Panc1 (cell line): ENCODE measurements around the gene PRKD2. TPM values are rescaled to one million over a fixed set of nuclear protein-coding genes. Genes with fewer than 3 reads are reported as not detected.

Experiments used
- ATAC-seq: fragments of 200-7000 bp; cut with Tn5 transposase; 2 replicates; pipeline ENCODE4 v1.9.1; 2020; ENCODE audit warnings: mild to moderate bottlenecking, moderate library complexity
- BruUV-seq: library from RNA; stranded (reverse); fragments of 400-500 nt; replicated peaks from 2 replicates; lab custom pipeline; 2021; lab: Mats Ljungman, UMichigan
- CTCF ChIA-PET: fragments of 300-600 bp; sonication (Branson Sonifier 250); formaldehyde crosslinking; loops from one replicate; lab custom pipeline; 2022; ENCODE audit warnings: antibody characterized with exemption; lab: Charles Lee
- POLR2A ChIA-PET: fragments of 300-600 bp; sonication (Branson Sonifier 250); formaldehyde crosslinking; loops from one replicate; lab custom pipeline; 2022; ENCODE audit warnings: antibody characterized with exemption; lab: Charles Lee
- DNase-seq: peaks from one replicate; pipeline ENCODE4 v3.0.0-alpha.2; 2010; ENCODE audit warnings: low read depth, low spot score
- H3K27ac ChIP-seq: 2 replicates; pipeline ENCODE4 v1.5.1; 2011; ENCODE audit warnings: mild to moderate bottlenecking, low read length, inconsistent platforms
- H3K27me3 ChIP-seq: fragments of 200-500 bp; sonication (Bioruptor generic); 2 replicates; pipeline ENCODE4 v1.6.0; 2014; ENCODE audit warnings: low read length, inconsistent platforms; ENCODE audit not compliant: control insufficient read depth, insufficient read depth
- H3K36me3 ChIP-seq: fragments of 200-500 bp; sonication (Bioruptor generic); 2 replicates; pipeline ENCODE4 v1.5.1; 2014; ENCODE audit warnings: inconsistent platforms, mild to moderate bottlenecking, low read length, moderate library complexity; ENCODE audit not compliant: control insufficient read depth, insufficient read depth
- H3K4me1 ChIP-seq: 2 replicates; pipeline ENCODE4 v1.5.1; 2011; ENCODE audit warnings: inconsistent platforms, mild to moderate bottlenecking, low read length, moderate library complexity; ENCODE audit not compliant: control insufficient read depth, insufficient read depth
- H3K4me3 ChIP-seq, 2 experiments: 2 replicates each; pipeline ENCODE4 v1.5.1; 2011 to 2012; ENCODE audit warnings: low read depth in 2 of 2, low read length in 2 of 2, mild to moderate bottlenecking in 2 of 2, inconsistent platforms in 1 of 2, moderate library complexity in 1 of 2
- H3K9me3 ChIP-seq: fragments of 200-500 bp; sonication (Bioruptor generic); 2 replicates; pipeline ENCODE4 v1.5.1; 2014; ENCODE audit warnings: low read depth, mild to moderate bottlenecking, inconsistent platforms, low read length, moderate library complexity; ENCODE audit not compliant: control insufficient read depth, insufficient read depth
- POLR2AphosphoS5 ChIP-seq: IDR thresholded peaks from 2 replicates; pipeline ENCODE4 v1.6.1; 2012; ENCODE audit warnings: mild to moderate bottlenecking, low read depth, low read length, moderate library complexity
- REST ChIP-seq, 2 experiments: IDR thresholded peaks; 2 replicates each; pipeline ENCODE4 v1.6.1; 2011 to 2012; ENCODE audit warnings: low read depth in 2 of 2, control low read depth in 1 of 2, low read length in 1 of 2, mild to moderate bottlenecking in 1 of 2, moderate library complexity in 1 of 2; ENCODE audit not compliant: insufficient read depth in 1 of 2
- SIN3A ChIP-seq: IDR thresholded peaks from 2 replicates; pipeline ENCODE4 v1.6.1; 2012; ENCODE audit warnings: low read depth, mild to moderate bottlenecking, low read length, moderate library complexity, borderline replicate concordance; ENCODE audit not compliant: insufficient read depth
- TCF7L2 ChIP-seq: IDR thresholded peaks from 2 replicates; pipeline ENCODE4 v1.6.1; 2011; ENCODE audit warnings: mild to moderate bottlenecking, low read depth, low read length, inconsistent platforms
- in situ Hi-C: cut with HindIII; loops from 2 replicates; pipeline ENCODE4 v1.10.0; 2016; ENCODE audit warnings: low sequenced_read_pairs, low pct_unique_long_range_greater_than_20kb
- intact Hi-C: fragments of 100-400 bp; cut with micrococcal nuclease; formaldehyde crosslinking; loops from one replicate; pipeline ENCODE4 v1.10.0; 2022; ENCODE audit not compliant: unreplicated experiment
- total RNA-seq: library from RNA; stranded (reverse); gene quantifications from one replicate; pipeline ENCODE4 v1.2.1, GENCODE V29; 2021; ENCODE audit not compliant: unreplicated experiment
- TF ChIP-seq, protein P1 (sequence below): fragments of 450-650 bp; IDR thresholded peaks from 2 replicates; pipeline ENCODE4 v1.5.1; 2017; ENCODE audit warnings: mild to moderate bottlenecking

The PRKD2 gene
- total RNA-seq, 1 experiment from 2014 or later = 41.2 TPM

DNA sequence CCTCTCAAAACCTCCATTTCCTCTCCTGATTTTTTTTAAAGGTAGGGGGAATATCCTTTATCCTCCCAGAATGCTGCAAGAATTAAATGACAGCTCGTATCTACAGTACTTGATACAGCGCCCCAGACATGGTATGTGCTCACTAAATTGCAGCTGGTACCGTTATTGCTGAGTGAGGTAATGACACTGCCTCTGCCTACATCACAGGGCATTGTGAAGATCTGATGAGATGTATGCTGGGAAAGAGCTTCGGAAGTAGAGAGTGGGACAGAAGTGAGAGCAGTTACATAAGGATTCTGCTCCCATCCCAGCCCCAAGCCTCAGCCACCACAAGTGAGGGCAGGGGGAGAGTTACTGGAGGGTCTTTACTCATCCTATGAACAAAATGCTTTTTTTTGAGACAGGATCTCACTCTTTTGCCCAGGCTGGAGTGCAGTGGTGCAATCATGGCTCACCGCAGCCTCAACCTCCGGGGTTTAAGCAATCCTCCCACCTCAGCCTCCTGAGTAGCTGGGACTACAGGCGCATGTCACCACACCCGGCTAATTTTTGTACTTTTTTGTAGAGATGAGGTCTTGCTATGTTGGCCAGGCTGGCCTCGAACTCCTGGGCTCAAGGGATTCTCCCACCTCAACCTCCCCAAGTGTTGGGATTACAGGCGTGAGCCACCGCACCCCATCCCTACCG lies 27.2 kb upstream of the PRKD2 start:
- DNase-seq (no peak), ATAC-seq (no peak)
- in situ Hi-C loops = no loop called here
- TSS peak; percentile 63 for BruUV-seq
- Histone ChIP-seq H3K4me3 (peak overlapping the region; percentile 82 to 92), H3K36me3 (peaks cover 3% of the 10 kb centered on the region; the same call in 1 of the 2 replicates), H3K9me3 (no peaks in the 10 kb centered on the region), H3K4me1 (peaks cover 3% of the 10 kb centered on the region; the same call in 1 of the 2 replicates), H3K27ac (no peak overlapping the region), H3K27me3 (no peaks in the 10 kb centered on the region)
- intact Hi-C loops = no loop called here
- ChIA-PET CTCF (no interaction called here), POLR2A (interaction anchor here (0.5 to 0.6 kb wide), 2 partner anchors 86 to 240 kb away, joined by 3 to 6 read pairs; no protein-coding TSS in a partner anchor)
- no peak for TF ChIP-seq SIN3A
- TF ChIP-seq, protein P1, sequence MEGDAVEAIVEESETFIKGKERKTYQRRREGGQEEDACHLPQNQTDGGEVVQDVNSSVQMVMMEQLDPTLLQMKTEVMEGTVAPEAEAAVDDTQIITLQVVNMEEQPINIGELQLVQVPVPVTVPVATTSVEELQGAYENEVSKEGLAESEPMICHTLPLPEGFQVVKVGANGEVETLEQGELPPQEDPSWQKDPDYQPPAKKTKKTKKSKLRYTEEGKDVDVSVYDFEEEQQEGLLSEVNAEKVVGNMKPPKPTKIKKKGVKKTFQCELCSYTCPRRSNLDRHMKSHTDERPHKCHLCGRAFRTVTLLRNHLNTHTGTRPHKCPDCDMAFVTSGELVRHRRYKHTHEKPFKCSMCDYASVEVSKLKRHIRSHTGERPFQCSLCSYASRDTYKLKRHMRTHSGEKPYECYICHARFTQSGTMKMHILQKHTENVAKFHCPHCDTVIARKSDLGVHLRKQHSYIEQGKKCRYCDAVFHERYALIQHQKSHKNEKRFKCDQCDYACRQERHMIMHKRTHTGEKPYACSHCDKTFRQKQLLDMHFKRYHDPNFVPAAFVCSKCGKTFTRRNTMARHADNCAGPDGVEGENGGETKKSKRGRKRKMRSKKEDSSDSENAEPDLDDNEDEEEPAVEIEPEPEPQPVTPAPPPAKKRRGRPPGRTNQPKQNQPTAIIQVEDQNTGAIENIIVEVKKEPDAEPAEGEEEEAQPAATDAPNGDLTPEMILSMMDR = no peak
- no peak for TF ChIP-seq POLR2AphosphoS5
- TF ChIP-seq TCF7L2 = no peak
- no peak for TF ChIP-seq REST (IDR thresholded peaks at IDR 0.05; ENCODE audit: insufficient read depth in 1 of 2, low read depth in 2 of 2, low read length in 1 of 2)

GRCh38 chr19:46742926-46743480 lies 26.1 kb upstream of the PRKD2 start:
- POLR2A ChIA-PET = no interaction called here
- in situ Hi-C loops (no loop called here), intact Hi-C loops (no loop called here)
- Histone ChIP-seq H3K4me3 (no peak overlapping the region), H3K9me3 (no peaks in the 10 kb centered on the region), H3K27me3 (no peaks in the 10 kb centered on the region), H3K27ac (no peak overlapping the region), H3K36me3 (peaks cover 3% of the 10 kb centered on the region; the same call in 1 of the 2 replicates), H3K4me1 (peaks cover 3% of the 10 kb centered on the region; the same call in 1 of the 2 replicates)
- no peak for ATAC-seq
- no peak for TF ChIP-seq REST (IDR thresholded peaks at IDR 0.05; ENCODE audit: insufficient read depth in 1 of 2, low read depth in 2 of 2, low read length in 1 of 2)
- TF ChIP-seq, protein P1 = no peak
- TF ChIP-seq SIN3A = no peak
- TF ChIP-seq TCF7L2 = no peak
- TF ChIP-seq POLR2AphosphoS5 = no peak
- CTCF ChIA-PET = interaction anchor here (0.7 kb wide), 1 partner anchor 29 kb away, joined by 3 read pairs; no protein-coding TSS in a partner anchor
- no peak for DNase-seq
- TSS peak; percentile 55 for BruUV-seq
